HepG2 (cell line): ENCODE measurements around the gene JMJD6. TPM values are rescaled to one million over a fixed set of nuclear protein-coding genes. Genes with fewer than 3 reads are reported as not detected.
A peak's percentile ranks its signal among the peaks of the same experiment; 100 is the strongest.

ENCODE experiments used
- DBP ChIP-seq: sonication (generic); formaldehyde crosslinking; IDR thresholded peaks from 2 replicates; pipeline ENCODE4 v1.4.0; 2020; ENCODE audit warnings: missing genetic modification reagents; ENCODE audit errors: not compliant biosample characterization
- FUBP1 ChIP-seq: sonication (generic); formaldehyde crosslinking; IDR thresholded peaks from 2 replicates; pipeline ENCODE4 v1.5.1; 2020; ENCODE audit warnings: missing genetic modification reagents, mild to moderate bottlenecking, borderline replicate concordance
- GMEB1 ChIP-seq: sonication (generic); formaldehyde crosslinking; IDR thresholded peaks from 2 replicates; pipeline ENCODE4 v1.5.1; 2020; ENCODE audit warnings: missing genetic modification reagents, mild to moderate bottlenecking, borderline replicate concordance
- KLF16 ChIP-seq, 2 experiments: sonication (generic) in 1 of 2; formaldehyde crosslinking in 1 of 2; IDR thresholded peaks; 2 replicates each; pipeline versions ENCODE4 v1.6.1 to v1.8.0; 2016 to 2023; ENCODE audit warnings: missing genetic modification reagents in 2 of 2, missing compliant biosample characterization in 1 of 2
- MTF1 ChIP-seq: sonication (generic); formaldehyde crosslinking; IDR thresholded peaks from 2 replicates; pipeline ENCODE4 v1.5.0; 2020; ENCODE audit warnings: missing genetic modification reagents
- NKX3-1 ChIP-seq: sonication (generic); formaldehyde crosslinking; IDR thresholded peaks from 2 replicates; pipeline ENCODE4 v1.5.0; 2020; ENCODE audit warnings: missing genetic modification reagents
- NR1H2 ChIP-seq: sonication (generic); formaldehyde crosslinking; IDR thresholded peaks from 2 replicates; pipeline ENCODE4 v1.8.1; 2022; ENCODE audit warnings: low read depth, missing genetic modification reagents, borderline replicate concordance
- PRDM4 ChIP-seq: sonication (generic); formaldehyde crosslinking; IDR thresholded peaks from 2 replicates; pipeline ENCODE4 v1.9.0; 2021; ENCODE audit warnings: missing genetic modification reagents, borderline replicate concordance
- SMAD1 ChIP-seq: sonication (generic); formaldehyde crosslinking; IDR thresholded peaks from 2 replicates; pipeline ENCODE4 v1.4.0; 2020; ENCODE audit warnings: missing genetic modification reagents, low read depth, mild to moderate bottlenecking, borderline replicate concordance
- TARDBP ChIP-seq: sonication (generic); formaldehyde crosslinking; IDR thresholded peaks from 2 replicates; pipeline ENCODE4 v1.8.0; 2022; ENCODE audit warnings: mild to moderate bottlenecking, missing genetic modification reagents
- TCF7 ChIP-seq: sonication (generic); IDR thresholded peaks from 2 replicates; pipeline ENCODE4 v1.6.1; 2016; ENCODE audit warnings: antibody characterized with exemption, low read depth
- THYN1 ChIP-seq: sonication (generic); formaldehyde crosslinking; IDR thresholded peaks from 2 replicates; pipeline ENCODE4 v1.8.1; 2023; ENCODE audit warnings: low read depth, mild to moderate bottlenecking, moderate library complexity, missing genetic modification reagents, borderline replicate concordance
- WIZ ChIP-seq: sonication (generic); formaldehyde crosslinking; IDR thresholded peaks from 2 replicates; pipeline ENCODE4 v1.5.1; 2020; ENCODE audit warnings: mild to moderate bottlenecking, missing genetic modification reagents
- YEATS2 ChIP-seq: sonication (generic); formaldehyde crosslinking; IDR thresholded peaks from 2 replicates; pipeline ENCODE4 v1.4.0; 2020; ENCODE audit warnings: missing genetic modification reagents, borderline replicate concordance
- ZNF546 ChIP-seq: sonication (generic); formaldehyde crosslinking; conservative IDR thresholded peaks from 2 replicates; pipeline ENCODE4 v1.8.1; 2023; ENCODE audit warnings: mild to moderate bottlenecking, missing genetic modification reagents
- ZNF557 ChIP-seq: sonication (generic); formaldehyde crosslinking; IDR thresholded peaks from 2 replicates; pipeline ENCODE4 v1.4.0; 2020; ENCODE audit warnings: missing genetic modification reagents
- ZNF672 ChIP-seq: sonication (generic); formaldehyde crosslinking; IDR thresholded peaks from 2 replicates; pipeline ENCODE4 v1.8.1; 2022; ENCODE audit warnings: missing genetic modification reagents
- ZSCAN21 ChIP-seq: sonication (generic); formaldehyde crosslinking; IDR thresholded peaks from 2 replicates; pipeline ENCODE4 v1.8.0; 2022; ENCODE audit warnings: mild to moderate bottlenecking, missing genetic modification reagents, moderate library complexity, borderline replicate concordance
- ZSCAN5A ChIP-seq: sonication (generic); formaldehyde crosslinking; IDR thresholded peaks from 2 replicates; pipeline ENCODE4 v1.8.0; 2022; ENCODE audit warnings: mild to moderate bottlenecking, missing genetic modification reagents, borderline replicate concordance
- polyA plus RNA-seq, 8 experiments: library from polyadenylated mRNA; depleted of rRNA in 3 of 8; stranded (reverse) in 7 of 8; unstranded in 1 of 8; fragments of >200 nt; fragmentation: Illumina TruSeq in 4 of 8; extraction: Trizol in 4 of 8; gene quantifications; 2 replicates each; pipeline versions ENCODE4 v1.2.1 to v1.2.3, GENCODE V29; 2011 to 2016; ENCODE audit warnings: low read depth in 4 of 8, missing spikeins in 1 of 8, mixed read lengths in 1 of 8; ENCODE audit not compliant: insufficient read depth in 1 of 8
- total RNA-seq, 5 experiments: library from RNA; depleted of rRNA; stranded (reverse); fragments of >200 nt; fragmentation: Illumina TruSeq; extraction: Trizol; gene quantifications; 2 replicates each; pipeline ENCODE4 v1.2.3, GENCODE V29; 2016; ENCODE audit warnings: low read depth in 1 of 5

The JMJD6 gene
- total and polyA plus RNA-seq, 2 of the 13 experiments (the other 11 are each of a cell fraction or from before 2014, with no cell fraction given): 33.6 to 41.0 TPM

GRCh38 chr17:76726776-76727718 is 641 bp upstream of the JMJD6 start, which contains the start of gene METTL23 (continued):
- TF ChIP-seq DBP (CRISPR knock-in tag) (no peak), TARDBP (CRISPR knock-in tag) (peak; percentile 62), YEATS2 (CRISPR knock-in tag) (no peak), ZNF557 (CRISPR knock-in tag) (no peak), PRDM4 (0 out of 2 replicates have a peak, but pooled peaks have one; percentile 84), SMAD1 (CRISPR knock-in tag) (no peak; the same call in 1 of the 2 replicates), MTF1 (CRISPR knock-in tag) (no peak), ZSCAN5A (CRISPR knock-in tag) (no peak), ZNF546 (CRISPR knock-in tag) (no peak), NKX3-1 (CRISPR knock-in tag) (peak; percentile 67), ZNF672 (CRISPR knock-in tag) (peak; percentile 84; the same call in 1 of the 2 replicates), KLF16 (CRISPR knock-in tag; IDR thresholded peaks at IDR 0.05) (peak in 1 of 2 experiments; percentile 21; a peak in 1 of 4 replicates), ZSCAN21 (CRISPR knock-in tag) (no peak), THYN1 (CRISPR knock-in tag) (no peak), NR1H2 (peak; percentile 92), GMEB1 (CRISPR knock-in tag) (peak; percentile 73), FUBP1 (CRISPR knock-in tag) (no peak), WIZ (peak; percentile 88; the same call in 1 of the 2 replicates), TCF7 (no peak)
